Esophagus muscularis mucosa (tissue), 3 donors: ENCODE measurements around the gene SLC30A7.

Experiments used
- CTCF ChIP-seq, 3 experiments: fragments of 200-600 bp in 2 of 3; fragments of 450-650 bp in 1 of 3; sonication (generic) in 2 of 3; IDR thresholded peaks; one replicate each; pipeline ENCODE4 v1.5.1; 2017 to 2019; ENCODE audit warnings: antibody characterized with exemption in 3 of 3, mild to moderate bottlenecking in 2 of 3, moderate library complexity in 1 of 3
- POLR2A ChIP-seq: fragments of 450-650 bp; IDR thresholded peaks from one replicate; pipeline ENCODE4 v1.6.1; 2017; ENCODE audit warnings: antibody characterized with exemption, moderate library complexity, mild to moderate bottlenecking, low read depth

- TF ChIP-seq CTCF (IDR thresholded peaks at IDR 0.05) (no peak), POLR2A (no peak)
These were observed 16.1 kb downstream of the SLC30A7 start for GRCh38 chr1:100912019-100912418.
